Lower lobe of right lung (tissue), 2 donors: ENCODE data around the gene CPNE5. TPM values are rescaled to one million over a fixed set of nuclear protein-coding genes. Genes with fewer than 3 reads are reported as not detected.

Experiments
- ATAC-seq, 2 donors: fragments of 200-7000 bp; cut with Tn5 transposase; one replicate each; pipeline ENCODE4 v1.9.1; 2020 to 2022; ENCODE audit warnings: mild to moderate bottlenecking in 2 of 2, moderate library complexity in 2 of 2
- DNase-seq: peaks from one replicate; pipeline ENCODE4 v3.0.0-alpha.2; 2020
- H3K27ac ChIP-seq: fragments of 200-600 bp; one replicate; pipeline ENCODE4 v1.8.0; 2022
- H3K27me3 ChIP-seq: fragments of 200-600 bp; one replicate; pipeline ENCODE4 v1.8.0; 2022; ENCODE audit warnings: low read depth
- H3K36me3 ChIP-seq: fragments of 200-600 bp; one replicate; pipeline ENCODE4 v1.8.0; 2022; ENCODE audit warnings: mild to moderate bottlenecking
- H3K4me1 ChIP-seq: fragments of 200-600 bp; one replicate; pipeline ENCODE4 v1.8.0; 2022
- H3K4me3 ChIP-seq: fragments of 200-600 bp; one replicate; pipeline ENCODE4 v1.8.0; 2022; ENCODE audit warnings: mild to moderate bottlenecking
- H3K9me3 ChIP-seq: fragments of 200-600 bp; one replicate; pipeline ENCODE4 v1.8.0; 2022
- CTCF ChIP-seq: fragments of 200-600 bp; IDR thresholded peaks from one replicate; pipeline ENCODE4 v1.8.0; 2022; ENCODE audit warnings: antibody characterized with exemption, mild to moderate bottlenecking
- intact Hi-C: fragments of 100-400 bp; cut with DNase I; formaldehyde crosslinking; loops from one replicate; pipeline ENCODE4 v1.11.0; 2022
- total RNA-seq: library from RNA; stranded (reverse); fragmentation: NEBNext Ultra II Directional; extraction: Animal tissue kit (Norgen Biotek cat#: 25700); gene quantifications from one replicate; pipeline ENCODE4 v1.2.1, GENCODE V29; 2021
- donor health status: DM: no; HTN: yes; CAD: no; lungs with severe emphysema.

Gene CPNE5
- total RNA-seq, 1 donor from 2014 or later = 2.4 TPM

GRCh38 chr6:36804563-36804962, 34.7 kb downstream of the CPNE5 start:
- Histone ChIP-seq H3K27me3 (no peaks in the 10 kb centered on the region), H3K4me1 (no peaks in the 10 kb centered on the region), H3K27ac (no peak overlapping the region), H3K9me3 (no peaks in the 10 kb centered on the region), H3K36me3 (no peaks in the 10 kb centered on the region), H3K4me3 (no peak overlapping the region)
- ATAC-seq (no peak), DNase-seq (no peak)
- TF ChIP-seq CTCF = no peak
- intact Hi-C loops = no loop called here

GRCh38 chr6:36803908-36804307, 35.3 kb downstream of the CPNE5 start:
- TF ChIP-seq CTCF = no peak

DNA sequence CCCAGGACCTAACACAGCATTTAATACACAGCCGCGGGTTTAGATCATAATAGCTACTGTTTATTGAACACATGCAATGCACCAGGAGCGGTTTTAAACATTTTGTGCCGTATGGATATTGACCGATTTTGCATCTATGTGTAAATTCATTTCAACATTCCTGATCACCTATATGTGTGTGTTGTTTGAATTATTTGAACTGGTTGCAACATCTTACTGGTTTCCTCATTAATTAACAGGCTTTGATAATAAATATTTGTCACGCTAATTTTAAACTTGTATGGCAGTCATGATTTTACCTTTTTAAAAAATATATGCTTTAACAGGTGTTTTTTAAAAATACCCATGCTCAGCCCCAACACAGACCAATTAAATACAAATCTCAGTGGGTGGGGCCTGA, 35.8 kb downstream of the CPNE5 start:
- ATAC-seq (no peak), DNase-seq (no peak)
- intact Hi-C loops = no loop called here
- H3K9me3 ChIP-seq = no peaks in the 10 kb centered on the region
- no peak overlapping the region for H3K27ac ChIP-seq
- no peaks in the 10 kb centered on the region for H3K27me3 ChIP-seq
- no peak overlapping the region for H3K4me3 ChIP-seq
- H3K36me3 ChIP-seq = no peaks in the 10 kb centered on the region
- no peaks in the 10 kb centered on the region for H3K4me1 ChIP-seq
- no peak for TF ChIP-seq CTCF

More at GRCh38 chr6:36803908-36804307, 35.3 kb downstream of the CPNE5 start:
- Histone ChIP-seq H3K9me3 (no peaks in the 10 kb centered on the region), H3K4me3 (no peak overlapping the region), H3K36me3 (no peaks in the 10 kb centered on the region), H3K27ac (no peak overlapping the region), H3K27me3 (no peaks in the 10 kb centered on the region), H3K4me1 (no peaks in the 10 kb centered on the region)
- DNase-seq (no peak), ATAC-seq (no peak)
- intact Hi-C loops = no loop called here

GRCh38 chr6:36800223-36801076, 38.8 kb downstream of the CPNE5 start:
- no peak for ATAC-seq

GRCh38 chr6:36798852-36799251, 40.4 kb downstream of the CPNE5 start:
- H3K27me3 ChIP-seq = no peaks in the 10 kb centered on the region
- H3K36me3 ChIP-seq = no peaks in the 10 kb centered on the region
- H3K9me3 ChIP-seq = no peaks in the 10 kb centered on the region
- DNase-seq = no peak
- no peak for ATAC-seq
- no peak for TF ChIP-seq CTCF
- intact Hi-C loops = no loop called here
- no peak overlapping the region for H3K27ac ChIP-seq
- H3K4me3 ChIP-seq = no peak overlapping the region
- H3K4me1 ChIP-seq = no peaks in the 10 kb centered on the region

More at GRCh38 chr6:36800223-36801076, 38.8 kb downstream of the CPNE5 start:
- Histone ChIP-seq H3K4me3 (no peak overlapping the region), H3K36me3 (no peaks in the 10 kb centered on the region), H3K4me1 (no peaks in the 10 kb centered on the region), H3K27me3 (no peaks in the 10 kb centered on the region), H3K27ac (no peak overlapping the region), H3K9me3 (no peaks in the 10 kb centered on the region)
- no peak for DNase-seq
- no peak for TF ChIP-seq CTCF
- intact Hi-C loops = no loop called here
